ENCODE data around the gene GLRX2. TPM values are rescaled to one million over a fixed set of nuclear protein-coding genes. Genes with fewer than 3 reads are reported as not detected.
A peak's percentile ranks its signal among the peaks of the same experiment; 100 is the strongest.

Gene GLRX2
- total RNA-seq (2021; ENCODE audit: unreplicated experiment): 40.1 TPM
- polyA plus RNA-seq (2012; ENCODE audit: insufficient read length): 26.7 TPM
- percentile 75 among the genes with signal in this experiment for Bru-seq, nascent RNA
- BruChase-seq, experiment 1, labeled RNA remaining after a 2-hour chase: percentile 65 among the genes with signal in this experiment
- percentile 76 among the genes with signal in this experiment for BruChase-seq, experiment 2, labeled RNA remaining after a 6-hour chase
- long read RNA-seq, transcript GLRX2-201 (4 exons, 701 nt): major isoform, 26 of 47 reads
- long read RNA-seq, partial matches to known transcripts: 4 of 47 reads
- long read RNA-seq, other reads (novel, unspliced or antisense): 17 of 47 reads

DNA sequence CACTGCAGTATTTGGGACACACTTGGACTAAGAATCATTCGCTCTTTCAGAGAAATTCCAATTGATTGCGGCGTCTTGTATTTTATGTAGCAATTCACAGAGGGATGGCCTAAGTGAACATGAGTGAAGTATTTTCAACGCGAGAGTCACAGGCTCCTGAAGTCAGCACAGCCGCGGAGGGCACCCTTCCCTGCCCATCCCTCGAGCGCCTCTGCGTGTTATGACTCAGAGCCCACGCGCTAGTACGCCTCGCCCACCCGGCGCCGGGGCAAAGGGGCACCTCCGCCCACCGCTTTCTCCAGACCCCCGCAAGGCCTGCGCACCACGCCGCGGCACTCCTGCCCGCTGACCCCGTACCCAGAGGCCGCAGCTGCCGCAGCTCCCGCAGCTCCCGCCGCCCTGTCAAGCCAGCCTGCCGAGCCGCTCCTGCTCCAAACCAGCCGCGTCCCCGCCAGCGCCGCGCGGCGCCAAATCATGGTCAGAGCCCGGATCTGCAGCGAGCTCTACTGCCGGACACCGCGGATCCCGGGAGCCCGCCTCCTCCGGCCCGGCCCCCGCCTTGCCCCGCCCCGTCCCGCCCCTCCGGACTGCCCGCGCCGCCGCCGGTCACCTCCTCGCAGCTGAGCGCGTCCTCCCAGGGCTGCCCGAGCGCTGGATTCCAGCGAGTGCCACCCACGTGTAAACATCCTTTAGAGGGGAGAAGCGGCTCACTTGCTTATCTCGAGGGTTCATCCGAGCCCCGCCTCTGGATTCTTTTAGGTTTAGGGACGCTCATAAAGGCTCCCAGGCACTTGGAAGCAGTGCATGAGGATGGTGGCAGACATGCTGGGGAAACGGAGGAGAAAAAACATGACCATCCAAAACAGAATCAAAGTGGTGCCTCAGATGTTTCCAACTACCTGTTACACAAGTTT lies at the start of gene GLRX2:
Gene GLRX2 (minus strand): TSS at position 508 of the 914 bp plus-strand sequence. CDS start 32 bp downstream, at position 476.
- Histone ChIP-seq H3K27me3 (ENCODE audit: control insufficient read depth, insufficient read depth, low read length) (no peaks in the 10 kb centered on the region), H3K4me3 (ENCODE audit: low read depth in 2 of 2, low read length in 2 of 2) (peak within 1 kb of the TSS; percentile 85), H3K4me1 (ENCODE audit: control insufficient read depth, insufficient read depth, low read length) (peaks cover 22% of the 10 kb centered on the region), H3K36me3 (ENCODE audit: control insufficient read depth, insufficient read depth, low read length) (peaks cover 8% of the 10 kb centered on the region), H3K9me3 (ENCODE audit: control insufficient read depth, insufficient read depth, low read depth, low read length) (no peaks in the 10 kb centered on the region), H3K27ac (ENCODE audit: low read length) (peak within 1 kb of the TSS; percentile 90)
- ATAC-seq (peak; percentile 98), DNase-seq (ENCODE audit: low read depth, low spot score) (peak; percentile 30)
- intact Hi-C loops (cut with micrococcal nuclease; ENCODE audit: unreplicated experiment) (loop anchor here (1.0 kb wide), 1 partner anchor 17 kb away; the partner anchor contains the start of gene CDC73), in situ Hi-C loops (cut with HindIII; ENCODE audit: low pct_unique_long_range_greater_than_20kb, low sequenced_read_pairs) (no loop called here)
- CTCF ChIA-PET: interaction anchor here (0.7 kb wide), 1 partner anchor 12 kb away, joined by 3 read pairs; no protein-coding TSS in a partner anchor
- BruUV-seq (replicated peaks): no TSS peak
- POLR2A ChIA-PET: interaction anchor here (0.6 to 0.9 kb wide), 6 partner anchors 13 to 362 kb away, joined by 3 to 16 read pairs (median 3); no protein-coding TSS in a partner anchor
- no peak for TF ChIP-seq REST (IDR thresholded peaks at IDR 0.05; ENCODE audit: insufficient read depth in 1 of 2, low read depth in 2 of 2, low read length in 1 of 2)
- peak; percentile 61 for TF ChIP-seq POLR2AphosphoS5 (IDR thresholded peaks at IDR 0.05; ENCODE audit: low read depth, low read length)
- TF ChIP-seq, protein P1, sequence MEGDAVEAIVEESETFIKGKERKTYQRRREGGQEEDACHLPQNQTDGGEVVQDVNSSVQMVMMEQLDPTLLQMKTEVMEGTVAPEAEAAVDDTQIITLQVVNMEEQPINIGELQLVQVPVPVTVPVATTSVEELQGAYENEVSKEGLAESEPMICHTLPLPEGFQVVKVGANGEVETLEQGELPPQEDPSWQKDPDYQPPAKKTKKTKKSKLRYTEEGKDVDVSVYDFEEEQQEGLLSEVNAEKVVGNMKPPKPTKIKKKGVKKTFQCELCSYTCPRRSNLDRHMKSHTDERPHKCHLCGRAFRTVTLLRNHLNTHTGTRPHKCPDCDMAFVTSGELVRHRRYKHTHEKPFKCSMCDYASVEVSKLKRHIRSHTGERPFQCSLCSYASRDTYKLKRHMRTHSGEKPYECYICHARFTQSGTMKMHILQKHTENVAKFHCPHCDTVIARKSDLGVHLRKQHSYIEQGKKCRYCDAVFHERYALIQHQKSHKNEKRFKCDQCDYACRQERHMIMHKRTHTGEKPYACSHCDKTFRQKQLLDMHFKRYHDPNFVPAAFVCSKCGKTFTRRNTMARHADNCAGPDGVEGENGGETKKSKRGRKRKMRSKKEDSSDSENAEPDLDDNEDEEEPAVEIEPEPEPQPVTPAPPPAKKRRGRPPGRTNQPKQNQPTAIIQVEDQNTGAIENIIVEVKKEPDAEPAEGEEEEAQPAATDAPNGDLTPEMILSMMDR (IDR thresholded peaks at IDR 0.05): no peak; the same call in 1 of the 2 replicates
- peak; percentile 92; the same call in 1 of the 2 replicates for TF ChIP-seq SIN3A (IDR thresholded peaks at IDR 0.05; ENCODE audit: borderline replicate concordance, insufficient read depth, low read depth, low read length)
- TF ChIP-seq TCF7L2 (IDR thresholded peaks at IDR 0.05; ENCODE audit: low read depth, low read length): no peak

DNA sequence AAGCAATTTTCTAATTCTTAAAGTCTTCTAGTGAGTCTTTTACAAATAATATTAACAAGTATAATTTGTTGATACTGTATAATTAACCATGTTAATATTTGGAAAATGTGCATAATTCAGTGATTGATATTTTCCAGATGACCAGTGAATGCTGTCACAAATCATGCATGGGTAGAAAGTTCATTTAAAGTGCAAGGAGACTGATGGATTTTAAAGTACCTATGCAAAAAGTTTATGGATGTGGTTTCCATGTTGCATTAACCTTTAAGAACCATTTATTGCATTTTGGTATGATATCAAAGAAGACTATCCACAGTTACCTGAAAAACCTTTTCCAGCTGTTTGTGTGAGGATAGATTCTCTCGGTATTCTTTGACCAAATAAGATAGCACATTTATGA lies 39.8 kb upstream of the GLRX2 start:
- Histone ChIP-seq H3K36me3 (ENCODE audit: control insufficient read depth, insufficient read depth, low read length) (peaks cover 52% of the 10 kb centered on the region), H3K4me3 (ENCODE audit: low read depth in 2 of 2, low read length in 2 of 2) (no peak overlapping the region), H3K9me3 (ENCODE audit: control insufficient read depth, insufficient read depth, low read depth, low read length) (no peaks in the 10 kb centered on the region), H3K27me3 (ENCODE audit: control insufficient read depth, insufficient read depth, low read length) (no peaks in the 10 kb centered on the region), H3K4me1 (ENCODE audit: control insufficient read depth, insufficient read depth, low read length) (no peaks in the 10 kb centered on the region), H3K27ac (ENCODE audit: low read length) (no peak overlapping the region)
- BruUV-seq (replicated peaks): no TSS peak
- in situ Hi-C loops (cut with HindIII; ENCODE audit: low pct_unique_long_range_greater_than_20kb, low sequenced_read_pairs): no loop called here
- DNase-seq (ENCODE audit: low read depth, low spot score) (no peak), ATAC-seq (no peak)
- ChIA-PET CTCF (no interaction called here), POLR2A (no interaction called here)
- intact Hi-C loops (cut with micrococcal nuclease; ENCODE audit: unreplicated experiment): no loop called here
- TF ChIP-seq SIN3A (IDR thresholded peaks at IDR 0.05; ENCODE audit: borderline replicate concordance, insufficient read depth, low read depth, low read length) (no peak), POLR2AphosphoS5 (IDR thresholded peaks at IDR 0.05; ENCODE audit: low read depth, low read length) (no peak), REST (IDR thresholded peaks at IDR 0.05; ENCODE audit: insufficient read depth in 1 of 2, low read depth in 2 of 2, low read length in 1 of 2) (no peak), TCF7L2 (IDR thresholded peaks at IDR 0.05; ENCODE audit: low read depth, low read length) (no peak)
- TF ChIP-seq, protein P1 (IDR thresholded peaks at IDR 0.05): no peak
